GM23338 (cell line): Measurements from ENCODE around the gene RBP4.

Experiments used
- CREB1 ChIP-seq: fragments of 250-450 bp; sonication (Bioruptor Pico); IDR thresholded peaks from 2 replicates; pipeline ENCODE4 v1.5.0; 2020; ENCODE audit warnings: low read depth, mild to moderate bottlenecking, moderate library complexity
- CTCF ChIP-seq, 2 experiments: fragments of 200-600 bp in 1 of 2; sonication (generic) in 1 of 2; conservative IDR thresholded peaks; 2 replicates each; pipeline versions ENCODE4 v1.5.1 to v1.6.1; 2016 to 2017; ENCODE audit warnings: antibody characterized with exemption in 2 of 2, low read depth in 2 of 2, mild to moderate bottlenecking in 2 of 2, moderate library complexity in 1 of 2
- EZH2 ChIP-seq: fragments of 200-600 bp; sonication (generic); IDR thresholded peaks from one replicate; pipeline ENCODE4 v1.8.0; 2017; ENCODE audit warnings: antibody characterized with exemption, mild to moderate bottlenecking, low read depth; ENCODE audit not compliant: unreplicated experiment
- EZH2phosphoT487 ChIP-seq: fragments of 200-600 bp; sonication (generic); IDR thresholded peaks from one replicate; pipeline ENCODE4 v1.8.1; 2018; ENCODE audit warnings: antibody characterized with exemption; ENCODE audit not compliant: unreplicated experiment
- NANOG ChIP-seq: IDR thresholded peaks from 2 replicates; pipeline ENCODE4 v1.6.1; 2016; ENCODE audit warnings: antibody characterized with exemption, borderline replicate concordance
- POLR2AphosphoS5 ChIP-seq: IDR thresholded peaks from 2 replicates; pipeline ENCODE4 v1.6.1; 2016; ENCODE audit warnings: antibody characterized with exemption, low read depth
- ZNF331 ChIP-seq: fragments of 250-450 bp; sonication (Bioruptor Pico); IDR thresholded peaks from 2 replicates; pipeline ENCODE4 v1.5.0; 2020; ENCODE audit warnings: low read depth, mild to moderate bottlenecking, moderate library complexity
- TF ChIP-seq, protein P1 (sequence below): IDR thresholded peaks from one replicate; pipeline ENCODE4 v1.6.1; 2018; ENCODE audit warnings: antibody characterized with exemption; ENCODE audit not compliant: unreplicated experiment
- TF ChIP-seq, protein P2 (sequence below): IDR thresholded peaks from 2 replicates; pipeline ENCODE4 v1.6.1; 2016; ENCODE audit warnings: antibody characterized with exemption

DNA sequence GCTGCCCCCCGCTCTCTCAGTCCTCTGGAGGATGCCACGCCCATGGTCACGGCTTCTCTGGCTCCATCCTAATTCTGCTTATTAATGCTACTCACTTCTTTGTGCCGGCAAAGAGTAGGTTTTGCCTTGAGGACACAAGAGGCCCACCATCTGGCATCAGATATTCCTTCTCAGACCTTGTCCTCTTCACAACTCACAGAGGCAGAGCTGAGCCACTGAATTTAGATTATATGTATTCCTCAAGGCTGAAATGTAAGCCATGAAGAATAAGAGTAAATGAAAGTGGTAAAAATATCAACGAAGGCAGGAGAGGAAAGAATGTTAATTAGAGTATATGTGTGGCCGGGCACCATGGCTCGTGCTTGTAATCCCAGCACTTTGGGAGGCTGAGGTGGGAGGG is 6.5 kb downstream of the RBP4 start:
- TF ChIP-seq CTCF (conservative IDR thresholded peaks at IDR 0.05; ENCODE audit: low read depth in 2 of 2): no peak
- TF ChIP-seq EZH2phosphoT487: no peak
- TF ChIP-seq, protein P1, sequence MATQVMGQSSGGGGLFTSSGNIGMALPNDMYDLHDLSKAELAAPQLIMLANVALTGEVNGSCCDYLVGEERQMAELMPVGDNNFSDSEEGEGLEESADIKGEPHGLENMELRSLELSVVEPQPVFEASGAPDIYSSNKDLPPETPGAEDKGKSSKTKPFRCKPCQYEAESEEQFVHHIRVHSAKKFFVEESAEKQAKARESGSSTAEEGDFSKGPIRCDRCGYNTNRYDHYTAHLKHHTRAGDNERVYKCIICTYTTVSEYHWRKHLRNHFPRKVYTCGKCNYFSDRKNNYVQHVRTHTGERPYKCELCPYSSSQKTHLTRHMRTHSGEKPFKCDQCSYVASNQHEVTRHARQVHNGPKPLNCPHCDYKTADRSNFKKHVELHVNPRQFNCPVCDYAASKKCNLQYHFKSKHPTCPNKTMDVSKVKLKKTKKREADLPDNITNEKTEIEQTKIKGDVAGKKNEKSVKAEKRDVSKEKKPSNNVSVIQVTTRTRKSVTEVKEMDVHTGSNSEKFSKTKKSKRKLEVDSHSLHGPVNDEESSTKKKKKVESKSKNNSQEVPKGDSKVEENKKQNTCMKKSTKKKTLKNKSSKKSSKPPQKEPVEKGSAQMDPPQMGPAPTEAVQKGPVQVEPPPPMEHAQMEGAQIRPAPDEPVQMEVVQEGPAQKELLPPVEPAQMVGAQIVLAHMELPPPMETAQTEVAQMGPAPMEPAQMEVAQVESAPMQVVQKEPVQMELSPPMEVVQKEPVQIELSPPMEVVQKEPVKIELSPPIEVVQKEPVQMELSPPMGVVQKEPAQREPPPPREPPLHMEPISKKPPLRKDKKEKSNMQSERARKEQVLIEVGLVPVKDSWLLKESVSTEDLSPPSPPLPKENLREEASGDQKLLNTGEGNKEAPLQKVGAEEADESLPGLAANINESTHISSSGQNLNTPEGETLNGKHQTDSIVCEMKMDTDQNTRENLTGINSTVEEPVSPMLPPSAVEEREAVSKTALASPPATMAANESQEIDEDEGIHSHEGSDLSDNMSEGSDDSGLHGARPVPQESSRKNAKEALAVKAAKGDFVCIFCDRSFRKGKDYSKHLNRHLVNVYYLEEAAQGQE: no peak
- no peak for TF ChIP-seq ZNF331 (CRISPR knock-in tag)
- no peak for TF ChIP-seq POLR2AphosphoS5
- no peak for TF ChIP-seq CREB1 (CRISPR knock-in tag)
- TF ChIP-seq NANOG: no peak
- no peak for TF ChIP-seq EZH2
- TF ChIP-seq, protein P2, sequence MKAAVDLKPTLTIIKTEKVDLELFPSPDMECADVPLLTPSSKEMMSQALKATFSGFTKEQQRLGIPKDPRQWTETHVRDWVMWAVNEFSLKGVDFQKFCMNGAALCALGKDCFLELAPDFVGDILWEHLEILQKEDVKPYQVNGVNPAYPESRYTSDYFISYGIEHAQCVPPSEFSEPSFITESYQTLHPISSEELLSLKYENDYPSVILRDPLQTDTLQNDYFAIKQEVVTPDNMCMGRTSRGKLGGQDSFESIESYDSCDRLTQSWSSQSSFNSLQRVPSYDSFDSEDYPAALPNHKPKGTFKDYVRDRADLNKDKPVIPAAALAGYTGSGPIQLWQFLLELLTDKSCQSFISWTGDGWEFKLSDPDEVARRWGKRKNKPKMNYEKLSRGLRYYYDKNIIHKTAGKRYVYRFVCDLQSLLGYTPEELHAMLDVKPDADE: no peak
